Gastrocnemius medialis (tissue), 4 donors: ENCODE data around the gene SDC3.

Experiments
- CTCF ChIP-seq, 5 experiments: fragments of 450-650 bp in 3 of 5; fragments of 200-600 bp in 2 of 5; sonication (generic) in 2 of 5; IDR thresholded peaks in 4 of 5; conservative IDR thresholded peaks in 1 of 5; 1 replicate in 4 of 5; 2 replicates in 1 of 5; pipeline ENCODE4 v1.5.1; 2016 to 2019; ENCODE audit warnings: antibody characterized with exemption in 5 of 5, mild to moderate bottlenecking in 3 of 5, moderate library complexity in 3 of 5
- POLR2A ChIP-seq, 2 donors: fragments of 450-650 bp; IDR thresholded peaks; one replicate each; pipeline ENCODE4 v1.6.1; 2017; ENCODE audit warnings: antibody characterized with exemption in 2 of 2, mild to moderate bottlenecking in 2 of 2, moderate library complexity in 2 of 2

GRCh38 chr1:30881319-30882181, 27.0 kb downstream of the SDC3 start:
- TF ChIP-seq POLR2A (IDR thresholded peaks at IDR 0.05) (no peak), CTCF (IDR thresholded peaks at IDR 0.05 in 4 of 5, conservative IDR thresholded peaks at IDR 0.05 in 1 of 5) (no peak)
